GM23338 (cell line): ENCODE results near the gene ISL2. TPM values are rescaled to one million over a fixed set of nuclear protein-coding genes. Genes with fewer than 3 reads are reported as not detected.

Experiments used
- ATAC-seq: fragments of 200-7000 bp; cut with Tn5 transposase; 3 replicates; pipeline ENCODE4 v1.9.1; 2020
- DNase-seq: peaks from one replicate; pipeline ENCODE4 v3.0.0-alpha.2; 2015; ENCODE audit warnings: low spot score
- H2AFZ ChIP-seq: fragments of 200-600 bp; sonication (generic); 2 replicates; pipeline ENCODE4 v1.8.0; 2016; ENCODE audit warnings: antibody characterized with exemption, mild to moderate bottlenecking, moderate library complexity
- H3F3A ChIP-seq: fragments of 200-600 bp; sonication (generic); replicated peaks from 2 replicates; pipeline ENCODE4 v1.8.0; 2017; ENCODE audit warnings: antibody characterized with exemption, mixed run types, low read depth
- H3K27ac ChIP-seq: fragments of 200-600 bp; sonication (generic); 2 replicates; pipeline ENCODE4 v1.6.1; 2016; ENCODE audit warnings: low read depth
- H3K27me3 ChIP-seq: fragments of 200-600 bp; sonication (generic); 2 replicates; pipeline ENCODE4 v1.8.0; 2016; ENCODE audit warnings: mild to moderate bottlenecking, mixed run types, moderate library complexity; ENCODE audit not compliant: insufficient read depth
- H3K36me3 ChIP-seq: fragments of 200-600 bp; sonication (generic); 2 replicates; pipeline ENCODE4 v1.8.0; 2016; ENCODE audit warnings: mild to moderate bottlenecking; ENCODE audit not compliant: insufficient read depth
- H3K4me1 ChIP-seq: fragments of 200-600 bp; sonication (generic); 2 replicates; pipeline ENCODE4 v1.8.0; 2016; ENCODE audit warnings: mild to moderate bottlenecking, moderate library complexity; ENCODE audit not compliant: insufficient read depth
- H3K4me2 ChIP-seq: fragments of 200-600 bp; sonication (generic); 2 replicates; pipeline ENCODE4 v1.7.1; 2017; ENCODE audit warnings: mixed run types
- H3K4me3 ChIP-seq: fragments of 200-600 bp; sonication (generic); 2 replicates; pipeline ENCODE4 v1.6.1; 2016; ENCODE audit warnings: mixed run types
- H3K79me2 ChIP-seq: fragments of 200-600 bp; sonication (generic); replicated peaks from 2 replicates; pipeline ENCODE4 v1.8.0; 2017; ENCODE audit warnings: mild to moderate bottlenecking; ENCODE audit not compliant: insufficient read depth
- H3K9me2 ChIP-seq: fragments of 200-600 bp; sonication (generic); 2 replicates; pipeline ENCODE4 v1.8.0; 2017; ENCODE audit not compliant: insufficient read depth
- H4K20me1 ChIP-seq: fragments of 200-600 bp; sonication (generic); replicated peaks from 2 replicates; pipeline ENCODE4 v1.8.0; 2017; ENCODE audit warnings: mild to moderate bottlenecking; ENCODE audit not compliant: insufficient read depth
- H3K27ac Mint-ChIP-seq: 2 replicates; pipeline ENCODE4 v1.8.0; 2020; ENCODE audit warnings: inconsistent platforms, mild to moderate bottlenecking, moderate library complexity, mixed read lengths
- H3K27me3 Mint-ChIP-seq: 3 replicates; pipeline ENCODE4 v1.8.0; 2022; ENCODE audit warnings: low read depth, mild to moderate bottlenecking, moderate library complexity, mixed read lengths, inconsistent platforms; ENCODE audit not compliant: insufficient read depth, poor library complexity
- H3K36me3 Mint-ChIP-seq: 3 replicates; pipeline ENCODE4 v1.8.0; 2021; ENCODE audit warnings: low read depth, mild to moderate bottlenecking, inconsistent platforms, moderate library complexity, mixed read lengths
- H3K4me1 Mint-ChIP-seq: 3 replicates; pipeline ENCODE4 v1.8.0; 2020; ENCODE audit warnings: mild to moderate bottlenecking, inconsistent platforms, mixed read lengths
- H3K4me3 Mint-ChIP-seq: 3 replicates; pipeline ENCODE4 v1.8.0; 2021; ENCODE audit warnings: moderate library complexity, mild to moderate bottlenecking, inconsistent platforms, mixed read lengths
- H3K9me3 Mint-ChIP-seq: 3 replicates; pipeline ENCODE4 v1.8.0; 2020; ENCODE audit warnings: moderate library complexity, mild to moderate bottlenecking, inconsistent platforms, mixed read lengths
- CREB1 ChIP-seq: fragments of 250-450 bp; sonication (Bioruptor Pico); IDR thresholded peaks from 2 replicates; pipeline ENCODE4 v1.5.0; 2020; ENCODE audit warnings: low read depth, mild to moderate bottlenecking, moderate library complexity
- EZH2 ChIP-seq: fragments of 200-600 bp; sonication (generic); IDR thresholded peaks from one replicate; pipeline ENCODE4 v1.8.0; 2017; ENCODE audit warnings: antibody characterized with exemption, mild to moderate bottlenecking, low read depth; ENCODE audit not compliant: unreplicated experiment
- JUNB ChIP-seq: IDR thresholded peaks from one replicate; pipeline ENCODE4 v1.6.1; 2016; ENCODE audit warnings: antibody characterized with exemption; ENCODE audit not compliant: unreplicated experiment
- POLR2AphosphoS5 ChIP-seq: IDR thresholded peaks from 2 replicates; pipeline ENCODE4 v1.6.1; 2016; ENCODE audit warnings: antibody characterized with exemption, low read depth
- ZNF114 ChIP-seq: fragments of 250-450 bp; sonication (Bioruptor Pico); IDR thresholded peaks from 2 replicates; pipeline ENCODE4 v1.5.0; 2020; ENCODE audit warnings: mild to moderate bottlenecking, moderate library complexity
- ZNF331 ChIP-seq: fragments of 250-450 bp; sonication (Bioruptor Pico); IDR thresholded peaks from 2 replicates; pipeline ENCODE4 v1.5.0; 2020; ENCODE audit warnings: low read depth, mild to moderate bottlenecking, moderate library complexity
- ZNF462 ChIP-seq: fragments of 250-450 bp; sonication (Bioruptor Pico); IDR thresholded peaks from 2 replicates; pipeline ENCODE4 v1.5.0; 2020; ENCODE audit warnings: mild to moderate bottlenecking, moderate library complexity
- polyA plus RNA-seq: library from polyadenylated mRNA; unstranded; fragments of >200 nt; fragmentation: Nextera tagmentation; extraction: Ambion mirVana; gene quantifications from 2 replicates; pipeline ENCODE4 v1.2.1, GENCODE V29; 2016
- total RNA-seq: library from RNA; depleted of rRNA; stranded (reverse); fragments of >200 nt; shearing (Covaris generic); gene quantifications from 2 replicates; pipeline ENCODE4 v1.2.3, GENCODE V29; 2014
- TF ChIP-seq, protein P1 (sequence below): IDR thresholded peaks from one replicate; pipeline ENCODE4 v1.6.1; 2018; ENCODE audit warnings: antibody characterized with exemption; ENCODE audit not compliant: unreplicated experiment
- TF ChIP-seq, protein P2 (sequence below): IDR thresholded peaks from 2 replicates; pipeline ENCODE4 v1.6.1; 2016; ENCODE audit warnings: antibody characterized with exemption

The ISL2 gene
- total and polyA plus RNA-seq, 2 experiments from 2014 or later, result 0.65 to 2.7 TPM

DNA sequence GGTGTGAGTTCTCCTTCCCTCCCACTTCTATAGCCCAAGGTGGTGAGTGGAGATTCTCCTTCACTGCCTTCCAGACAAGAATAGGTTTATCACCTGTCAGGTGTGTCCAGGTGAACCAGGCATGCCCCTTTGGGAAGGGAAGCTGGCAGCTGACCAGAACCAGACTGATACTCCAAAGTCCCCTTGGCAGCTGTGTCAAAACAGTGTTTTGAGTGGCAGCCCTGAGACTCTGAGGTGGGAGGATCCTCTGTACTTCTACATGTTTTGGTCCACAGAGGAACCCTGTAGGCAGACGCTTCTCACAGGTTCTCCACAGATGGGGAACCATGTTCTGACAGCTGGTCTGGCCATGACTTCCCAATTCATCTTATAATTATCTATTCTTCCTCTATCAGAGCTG is 30.1 kb downstream of the ISL2 start:
- Mint-ChIP-seq H3K27me3 (peaks cover 3% of the 10 kb centered on the region), H3K36me3 (no peaks in the 10 kb centered on the region), H3K4me1 (no peaks in the 10 kb centered on the region), H3K27ac (no peak overlapping the region), H3K4me3 (no peak overlapping the region), H3K9me3 (no peaks in the 10 kb centered on the region)
- H3K4me2 ChIP-seq, result no peak overlapping the region
- no peaks in the 10 kb centered on the region for H3K36me3 ChIP-seq
- no peaks in the 10 kb centered on the region for H3K4me1 ChIP-seq
- H3F3A ChIP-seq, result no peaks in the 10 kb centered on the region
- DNase-seq (no peak), ATAC-seq (no peak)
- H3K27me3 ChIP-seq, result no peaks in the 10 kb centered on the region
- TF ChIP-seq CREB1 (CRISPR knock-in tag) (no peak), ZNF462 (no peak), JUNB (no peak), EZH2 (no peak), ZNF331 (CRISPR knock-in tag) (no peak), POLR2AphosphoS5 (no peak), ZNF114 (CRISPR knock-in tag) (no peak)
- TF ChIP-seq, protein P1, sequence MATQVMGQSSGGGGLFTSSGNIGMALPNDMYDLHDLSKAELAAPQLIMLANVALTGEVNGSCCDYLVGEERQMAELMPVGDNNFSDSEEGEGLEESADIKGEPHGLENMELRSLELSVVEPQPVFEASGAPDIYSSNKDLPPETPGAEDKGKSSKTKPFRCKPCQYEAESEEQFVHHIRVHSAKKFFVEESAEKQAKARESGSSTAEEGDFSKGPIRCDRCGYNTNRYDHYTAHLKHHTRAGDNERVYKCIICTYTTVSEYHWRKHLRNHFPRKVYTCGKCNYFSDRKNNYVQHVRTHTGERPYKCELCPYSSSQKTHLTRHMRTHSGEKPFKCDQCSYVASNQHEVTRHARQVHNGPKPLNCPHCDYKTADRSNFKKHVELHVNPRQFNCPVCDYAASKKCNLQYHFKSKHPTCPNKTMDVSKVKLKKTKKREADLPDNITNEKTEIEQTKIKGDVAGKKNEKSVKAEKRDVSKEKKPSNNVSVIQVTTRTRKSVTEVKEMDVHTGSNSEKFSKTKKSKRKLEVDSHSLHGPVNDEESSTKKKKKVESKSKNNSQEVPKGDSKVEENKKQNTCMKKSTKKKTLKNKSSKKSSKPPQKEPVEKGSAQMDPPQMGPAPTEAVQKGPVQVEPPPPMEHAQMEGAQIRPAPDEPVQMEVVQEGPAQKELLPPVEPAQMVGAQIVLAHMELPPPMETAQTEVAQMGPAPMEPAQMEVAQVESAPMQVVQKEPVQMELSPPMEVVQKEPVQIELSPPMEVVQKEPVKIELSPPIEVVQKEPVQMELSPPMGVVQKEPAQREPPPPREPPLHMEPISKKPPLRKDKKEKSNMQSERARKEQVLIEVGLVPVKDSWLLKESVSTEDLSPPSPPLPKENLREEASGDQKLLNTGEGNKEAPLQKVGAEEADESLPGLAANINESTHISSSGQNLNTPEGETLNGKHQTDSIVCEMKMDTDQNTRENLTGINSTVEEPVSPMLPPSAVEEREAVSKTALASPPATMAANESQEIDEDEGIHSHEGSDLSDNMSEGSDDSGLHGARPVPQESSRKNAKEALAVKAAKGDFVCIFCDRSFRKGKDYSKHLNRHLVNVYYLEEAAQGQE, result no peak
- TF ChIP-seq, protein P2, sequence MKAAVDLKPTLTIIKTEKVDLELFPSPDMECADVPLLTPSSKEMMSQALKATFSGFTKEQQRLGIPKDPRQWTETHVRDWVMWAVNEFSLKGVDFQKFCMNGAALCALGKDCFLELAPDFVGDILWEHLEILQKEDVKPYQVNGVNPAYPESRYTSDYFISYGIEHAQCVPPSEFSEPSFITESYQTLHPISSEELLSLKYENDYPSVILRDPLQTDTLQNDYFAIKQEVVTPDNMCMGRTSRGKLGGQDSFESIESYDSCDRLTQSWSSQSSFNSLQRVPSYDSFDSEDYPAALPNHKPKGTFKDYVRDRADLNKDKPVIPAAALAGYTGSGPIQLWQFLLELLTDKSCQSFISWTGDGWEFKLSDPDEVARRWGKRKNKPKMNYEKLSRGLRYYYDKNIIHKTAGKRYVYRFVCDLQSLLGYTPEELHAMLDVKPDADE, result no peak
- no peaks in the 10 kb centered on the region for H3K79me2 ChIP-seq
- no peak overlapping the region for H3K27ac ChIP-seq
- H3K4me3 ChIP-seq, result no peak overlapping the region
- H2AFZ ChIP-seq, result no peak overlapping the region
- no peaks in the 10 kb centered on the region for H3K9me2 ChIP-seq
- no peaks in the 10 kb centered on the region; the same call in 1 of the 2 replicates for H4K20me1 ChIP-seq
